ENCODE results near the gene RGL4. TPM values are rescaled to one million over a fixed set of nuclear protein-coding genes. Genes with fewer than 3 reads are reported as not detected.
A peak's percentile ranks its signal among the peaks of the same experiment; 100 is the strongest.

Gene RGL4
- total RNA-seq, 2 experiments from 2014 or later = 26.9 to 28.8 TPM

- CTCF ChIA-PET = interaction anchor here (0.8 to 1.0 kb wide), 2 partner anchors 20 to 105 kb away, joined by 3 to 4 read pairs; no protein-coding TSS in a partner anchor
- peaks cover 72% of the 10 kb centered on the region for H3K36me3 Mint-ChIP-seq (ENCODE audit: low read depth)
- peaks cover 46% of the 10 kb centered on the region for H3K4me1 Mint-ChIP-seq
Observed at GRCh38 chr22:23696326-23696851, 5.6 kb downstream of the RGL4 start.

DNA sequence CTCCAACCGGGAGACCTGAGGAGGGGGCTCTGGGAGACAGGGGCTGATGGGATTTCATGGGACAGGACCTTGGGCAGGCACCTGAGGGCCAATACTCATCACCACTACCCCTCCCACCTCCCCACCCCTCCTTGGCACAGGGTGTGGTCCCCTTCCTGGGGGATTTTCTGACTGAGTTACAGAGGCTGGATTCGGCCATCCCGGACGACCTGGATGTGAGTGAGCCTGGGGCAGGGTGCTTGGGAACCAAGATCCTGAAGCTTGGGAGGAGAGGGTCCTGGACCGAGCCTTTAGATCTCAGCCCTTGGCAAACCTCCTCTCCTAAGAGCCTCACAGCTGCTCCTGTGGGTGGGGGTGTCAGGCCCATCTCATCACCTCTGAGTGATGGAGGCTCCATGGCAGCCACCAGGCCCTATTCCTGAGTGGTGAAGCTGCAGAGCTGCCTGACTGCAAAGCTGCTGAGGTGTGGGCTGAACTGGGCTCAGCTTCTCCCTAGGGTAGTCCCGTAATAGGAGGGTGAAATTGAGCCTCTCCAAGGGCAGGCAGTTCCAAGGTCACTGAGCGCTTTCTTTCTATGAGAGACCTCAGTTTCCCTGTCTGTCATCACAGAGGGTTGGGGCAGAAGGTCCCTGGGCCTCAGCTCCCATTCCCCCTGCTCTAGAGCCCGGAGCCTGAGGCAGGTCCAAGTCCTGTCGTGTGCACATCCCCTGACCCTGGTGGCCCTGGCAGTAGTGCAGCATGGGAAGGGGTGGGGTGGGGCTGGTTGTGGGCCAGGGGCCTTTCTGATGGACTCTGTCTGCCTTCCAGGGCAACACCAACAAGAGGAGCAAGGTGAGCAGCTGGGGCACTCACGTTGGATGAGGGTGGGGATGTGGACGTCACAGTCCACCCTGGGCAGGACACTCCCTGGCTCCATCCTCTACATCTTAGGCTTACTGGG is 6.5 kb downstream of the RGL4 start:
- H3K9me3 Mint-ChIP-seq = no peaks in the 10 kb centered on the region
- ChIA-PET CTCF (no interaction called here), POLR2A (interaction anchor here (0.6 to 4.8 kb wide), 13 partner anchors 8 to 197 kb away, joined by 3 to 38 read pairs (median 8); partner anchors contain the start of genes MIF, SLC2A11 and ZNF70)
- H3K36me3 Mint-ChIP-seq (ENCODE audit: low read depth) = peaks cover 81% of the 10 kb centered on the region
- no peaks in the 10 kb centered on the region for H3K27me3 Mint-ChIP-seq
- H3K4me1 Mint-ChIP-seq = peaks cover 55% of the 10 kb centered on the region
- H3K27ac Mint-ChIP-seq = peak overlapping the region; percentile 99
- H3K4me3 Mint-ChIP-seq = peak overlapping the region; percentile 93
- DNase-seq = no peak

More at GRCh38 chr22:23696326-23696851, 5.6 kb downstream of the RGL4 start:
- H3K27me3 Mint-ChIP-seq = no peaks in the 10 kb centered on the region
- peak overlapping the region; percentile 99 for H3K27ac Mint-ChIP-seq
- H3K4me3 Mint-ChIP-seq = peak overlapping the region; percentile 93
- H3K9me3 Mint-ChIP-seq = no peaks in the 10 kb centered on the region
- POLR2A ChIA-PET = interaction anchor here (1.0 to 4.8 kb wide), 13 partner anchors 9 to 198 kb away, joined by 3 to 38 read pairs (median 8); partner anchors contain the start of genes CHCHD10, MIF, SLC2A11 and ZNF70
- peak; percentile 89 for DNase-seq

GRCh38 chr22:23698094-23698493 is 7.3 kb downstream of the RGL4 start:
- no peaks in the 10 kb centered on the region for H3K9me3 Mint-ChIP-seq
- peak overlapping the region; percentile 74 for H3K27ac Mint-ChIP-seq
- ChIA-PET CTCF (no interaction called here), POLR2A (interaction anchor here (2.7 to 4.8 kb wide), 3 partner anchors 7 to 19 kb away, joined by 15 to 38 read pairs (median 20); no protein-coding TSS in a partner anchor)
- H3K4me1 Mint-ChIP-seq = peaks cover 59% of the 10 kb centered on the region
- no peaks in the 10 kb centered on the region for H3K27me3 Mint-ChIP-seq
- no peak for DNase-seq
- H3K36me3 Mint-ChIP-seq (ENCODE audit: low read depth) = peaks cover 84% of the 10 kb centered on the region
- no peak overlapping the region for H3K4me3 Mint-ChIP-seq

GRCh38 chr22:23698673-23699235 is 7.9 kb downstream of the RGL4 start:
- no peak overlapping the region for H3K27ac Mint-ChIP-seq

DNA sequence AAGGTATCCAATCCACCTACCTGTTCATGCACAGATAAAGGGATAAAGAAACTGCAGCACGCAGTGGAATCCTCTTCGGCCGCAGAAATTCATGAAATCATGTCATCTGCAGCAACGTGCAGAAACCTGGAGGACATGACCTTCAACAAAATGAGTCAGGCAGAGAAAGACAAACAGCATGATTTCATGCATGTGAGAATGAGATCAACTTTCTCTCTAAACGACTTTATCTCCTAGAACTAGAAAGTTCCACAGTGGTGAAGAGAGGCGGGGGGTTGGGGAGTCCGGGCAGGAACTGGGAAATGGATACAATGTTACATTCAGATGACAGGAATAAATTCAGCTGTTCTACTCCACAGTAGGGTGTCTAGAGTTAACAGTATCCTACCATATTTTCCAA is 9.9 kb downstream of the RGL4 start:
- Mint-ChIP-seq H3K36me3 (ENCODE audit: low read depth) (peaks cover 84% of the 10 kb centered on the region), H3K9me3 (no peaks in the 10 kb centered on the region), H3K4me1 (peaks cover 75% of the 10 kb centered on the region), H3K27me3 (no peaks in the 10 kb centered on the region), H3K4me3 (no peak overlapping the region), H3K27ac (no peak overlapping the region)
- DNase-seq = no peak
- ChIA-PET POLR2A (no interaction called here), CTCF (no interaction called here)

More at GRCh38 chr22:23698673-23699235, 7.9 kb downstream of the RGL4 start:
- no peak overlapping the region for H3K4me3 Mint-ChIP-seq
- H3K27me3 Mint-ChIP-seq = no peaks in the 10 kb centered on the region
- peaks cover 84% of the 10 kb centered on the region for H3K36me3 Mint-ChIP-seq (ENCODE audit: low read depth)
- no peak for DNase-seq
- POLR2A ChIA-PET = interaction anchor here (0.6 to 2.8 kb wide), 2 partner anchors 13 to 50 kb away, joined by 4 to 20 read pairs; no protein-coding TSS in a partner anchor
- CTCF ChIA-PET = no interaction called here
- peaks cover 66% of the 10 kb centered on the region for H3K4me1 Mint-ChIP-seq
- no peaks in the 10 kb centered on the region for H3K9me3 Mint-ChIP-seq

GRCh38 chr22:23704062-23704461 is 13.2 kb downstream of the RGL4 start:
- H3K27me3 Mint-ChIP-seq = no peaks in the 10 kb centered on the region

GRCh38 chr22:23704829-23705228 is 14.0 kb downstream of the RGL4 start:
- Mint-ChIP-seq H3K36me3 (ENCODE audit: low read depth) (peaks cover 97% of the 10 kb centered on the region), H3K9me3 (no peaks in the 10 kb centered on the region), H3K4me1 (peaks cover 85% of the 10 kb centered on the region), H3K27ac (peak overlapping the region; percentile 82), H3K27me3 (no peaks in the 10 kb centered on the region), H3K4me3 (peak overlapping the region; percentile 5)
- DNase-seq = no peak
- POLR2A ChIA-PET = interaction anchor here (2.1 to 2.5 kb wide), 2 partner anchors 8 to 12 kb away, joined by 10 to 15 read pairs; no protein-coding TSS in a partner anchor
- CTCF ChIA-PET = no interaction called here

More at GRCh38 chr22:23704062-23704461, 13.2 kb downstream of the RGL4 start:
- no peak overlapping the region for H3K4me3 Mint-ChIP-seq
- no peak for DNase-seq
- peaks cover 97% of the 10 kb centered on the region for H3K36me3 Mint-ChIP-seq (ENCODE audit: low read depth)
- H3K4me1 Mint-ChIP-seq = peaks cover 78% of the 10 kb centered on the region
- CTCF ChIA-PET = no interaction called here
- H3K27ac Mint-ChIP-seq = peak overlapping the region; percentile 82
- POLR2A ChIA-PET = interaction anchor here (2.1 to 2.5 kb wide), 2 partner anchors 7 to 13 kb away, joined by 10 to 15 read pairs; no protein-coding TSS in a partner anchor
- H3K9me3 Mint-ChIP-seq = no peaks in the 10 kb centered on the region

- peak; percentile 32 for DNase-seq
- POLR2A ChIA-PET = interaction anchor here (2.1 to 2.5 kb wide), 2 partner anchors 9 to 11 kb away, joined by 10 to 15 read pairs; no protein-coding TSS in a partner anchor
- peak overlapping the region; percentile 5 for H3K4me3 Mint-ChIP-seq
Observed at GRCh38 chr22:23705358-23705757, 14.5 kb downstream of the RGL4 start.

GRCh38 chr22:23708270-23708669 is 17.5 kb downstream of the RGL4 start:
- no peaks in the 10 kb centered on the region for H3K27me3 Mint-ChIP-seq
- H3K36me3 Mint-ChIP-seq (ENCODE audit: low read depth) = peaks cover 88% of the 10 kb centered on the region
- peaks cover 70% of the 10 kb centered on the region for H3K4me1 Mint-ChIP-seq
- peak overlapping the region; percentile 58 for H3K27ac Mint-ChIP-seq
- no peak overlapping the region for H3K4me3 Mint-ChIP-seq
- no peaks in the 10 kb centered on the region for H3K9me3 Mint-ChIP-seq
- no peak for DNase-seq
- ChIA-PET CTCF (no interaction called here), POLR2A (no interaction called here)

More at GRCh38 chr22:23705358-23705757, 14.5 kb downstream of the RGL4 start:
- H3K9me3 Mint-ChIP-seq = no peaks in the 10 kb centered on the region
- CTCF ChIA-PET = no interaction called here
- peaks cover 97% of the 10 kb centered on the region for H3K36me3 Mint-ChIP-seq (ENCODE audit: low read depth)
- H3K27ac Mint-ChIP-seq = peak overlapping the region; percentile 82
- H3K27me3 Mint-ChIP-seq = no peaks in the 10 kb centered on the region
- peaks cover 87% of the 10 kb centered on the region for H3K4me1 Mint-ChIP-seq

DNA sequence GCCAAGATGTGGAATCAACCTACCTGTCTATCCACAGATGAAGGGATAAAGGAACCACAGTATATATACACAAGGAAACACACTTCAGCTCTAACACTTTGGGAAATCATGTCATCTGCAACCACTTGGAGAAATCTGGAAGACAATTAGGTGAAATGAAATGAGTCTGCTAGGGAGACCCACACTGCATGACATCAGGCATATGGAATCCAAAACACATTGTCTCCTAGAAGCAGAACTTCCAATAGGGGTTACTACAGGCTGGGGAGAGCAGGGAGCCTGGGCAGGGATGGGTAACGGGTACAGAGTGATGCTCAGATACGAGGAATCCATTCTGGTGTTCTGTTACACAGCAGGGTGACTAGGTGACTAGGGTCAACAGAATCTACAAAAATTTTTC is 18.3 kb downstream of the RGL4 start:
- Mint-ChIP-seq H3K4me3 (no peak overlapping the region), H3K27ac (no peak overlapping the region), H3K27me3 (no peaks in the 10 kb centered on the region), H3K36me3 (ENCODE audit: low read depth) (peaks cover 85% of the 10 kb centered on the region), H3K9me3 (no peaks in the 10 kb centered on the region), H3K4me1 (peaks cover 66% of the 10 kb centered on the region)
- ChIA-PET CTCF (no interaction called here), POLR2A (interaction anchor here (1.0 kb wide), 2 partner anchors 12 to 14 kb away, joined by 3 read pairs; no protein-coding TSS in a partner anchor)
- DNase-seq = no peak

DNA sequence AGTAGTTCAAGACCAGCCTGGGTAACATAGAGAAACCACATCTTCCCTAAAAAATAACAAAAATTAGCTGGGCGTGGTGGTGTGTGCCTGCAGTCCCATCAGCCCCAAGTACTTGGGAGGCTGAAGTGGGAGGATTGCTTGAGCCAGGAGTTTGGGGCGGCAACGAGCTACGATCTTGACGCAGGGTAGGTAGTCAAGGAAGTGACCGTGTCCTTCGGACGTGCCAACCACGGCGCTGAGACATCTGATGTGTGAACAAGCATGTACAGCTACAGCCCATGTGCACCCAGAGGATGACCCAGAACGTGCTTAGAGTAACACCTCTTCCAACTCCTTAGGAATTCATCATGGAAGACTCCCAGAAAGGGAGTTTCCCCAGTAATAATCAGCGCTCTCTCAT is 21.4 kb downstream of the RGL4 start:
- ChIA-PET POLR2A (interaction anchor here (4.6 kb wide), 1 partner anchor 15 kb away, joined by 20 read pairs; no protein-coding TSS in a partner anchor), CTCF (interaction anchor here (0.6 kb wide), 1 partner anchor 410 kb away, joined by 3 read pairs; no protein-coding TSS in a partner anchor)
- peaks cover 47% of the 10 kb centered on the region for H3K4me1 Mint-ChIP-seq
- H3K4me3 Mint-ChIP-seq = no peak overlapping the region
- no peak for DNase-seq
- H3K9me3 Mint-ChIP-seq = no peaks in the 10 kb centered on the region
- no peaks in the 10 kb centered on the region for H3K27me3 Mint-ChIP-seq
- H3K36me3 Mint-ChIP-seq (ENCODE audit: low read depth) = peaks cover 58% of the 10 kb centered on the region
- no peak overlapping the region for H3K27ac Mint-ChIP-seq

GRCh38 chr22:23713696-23714595 is 23.1 kb downstream of the RGL4 start:
- Mint-ChIP-seq H3K27me3 (no peaks in the 10 kb centered on the region), H3K4me1 (peaks cover 36% of the 10 kb centered on the region), H3K27ac (no peak overlapping the region), H3K36me3 (ENCODE audit: low read depth) (peaks cover 43% of the 10 kb centered on the region), H3K9me3 (no peaks in the 10 kb centered on the region), H3K4me3 (no peak overlapping the region)
- ChIA-PET POLR2A (interaction anchor here (4.6 kb wide), 1 partner anchor 17 kb away, joined by 20 read pairs; no protein-coding TSS in a partner anchor), CTCF (no interaction called here)
- no peak for DNase-seq

Measured in activated CD4-positive, alpha-beta memory T cell treated with anti-CD3 and anti-CD28 coated beads, Interleukin-2, amount 10 ng/mL, durations not matched to agents 7 days and 5 days (primary cell).